Esophagus squamous epithelium (tissue), 5 donors: ENCODE measurements around the gene BOLA2B. TPM values are rescaled to one million over a fixed set of nuclear protein-coding genes. Genes with fewer than 3 reads are reported as not detected.

ENCODE experiments used
- DNase-seq: peaks from one replicate; lab custom pipeline; 2025; lab: John Stamatoyannopoulos, UW
- H3K27ac ChIP-seq, 4 donors: fragments of 200-600 bp; sonication (generic); one replicate each; pipeline ENCODE4 v1.5.1; 2016 to 2019; ENCODE audit warnings: mild to moderate bottlenecking in 1 of 4
- H3K27me3 ChIP-seq, 4 donors: fragments of 200-600 bp; sonication (generic); 1 replicate in 3 of 4; 2 replicates in 1 of 4; pipeline versions ENCODE4 v1.5.1 to v1.6.0; 2017 to 2021; ENCODE audit warnings: antibody characterized with exemption in 1 of 4
- H3K36me3 ChIP-seq, 3 donors: fragments of 200-600 bp; sonication (generic); one replicate each; pipeline ENCODE4 v1.5.1; 2016 to 2019
- H3K4me1 ChIP-seq, 3 donors: fragments of 200-600 bp; sonication (generic); one replicate each; pipeline ENCODE4 v1.5.1; 2017 to 2019
- H3K4me3 ChIP-seq, 4 donors: fragments of 200-600 bp; sonication (generic); 1 replicate in 3 of 4; 2 replicates in 1 of 4; pipeline ENCODE4 v1.5.1; 2016 to 2019; ENCODE audit warnings: mild to moderate bottlenecking in 2 of 4, moderate library complexity in 1 of 4
- H3K9me3 ChIP-seq, 3 donors: fragments of 200-600 bp; sonication (generic); one replicate each; pipeline ENCODE4 v1.5.1; 2016 to 2019
- CTCF ChIP-seq, 6 experiments: fragments of 450-650 bp in 4 of 6; fragments of 200-600 bp in 2 of 6; sonication (generic) in 2 of 6; IDR thresholded peaks; one replicate each; pipeline ENCODE4 v1.5.1; 2016 to 2019; ENCODE audit warnings: antibody characterized with exemption in 6 of 6, mild to moderate bottlenecking in 4 of 6, moderate library complexity in 4 of 6
- POLR2A ChIP-seq, 4 donors: fragments of 450-650 bp; IDR thresholded peaks; one replicate each; pipeline ENCODE4 v1.6.1; 2017; ENCODE audit warnings: antibody characterized with exemption in 4 of 4, mild to moderate bottlenecking in 4 of 4, moderate library complexity in 3 of 4
- WGBS, 2 donors: methylation state at CpG; one replicate each; pipeline ENCODE4 v1.1.5; 2018; 5-methylcytosine and 5-hydroxymethylcytosine counted together
- intact Hi-C: fragments of 100-400 bp; cut with DNase I; formaldehyde crosslinking; loops from one replicate; pipeline ENCODE4 v1.15.0; 2022
- total RNA-seq, 4 donors: library from RNA; depleted of rRNA; stranded (reverse); fragments of >200 nt; gene quantifications; one replicate each; pipeline ENCODE4 v1.1.0, GENCODE V29; 2016
- donor health status: DM: yes; HTN: yes; CAD: no.

Gene BOLA2B
- total RNA-seq, 4 donors from 2014 or later = 190 to 623 (median 313) TPM

GRCh38 chr16:30166202-30166902, 27.1 kb downstream of the BOLA2B start:
- no peak overlapping the region for H3K4me3 ChIP-seq
- TF ChIP-seq CTCF (IDR thresholded peaks at IDR 0.05) (no peak), POLR2A (IDR thresholded peaks at IDR 0.05) (no peak)
- H3K27ac ChIP-seq = no peak overlapping the region
- no peaks in the 10 kb centered on the region for H3K36me3 ChIP-seq
- no peaks in the 10 kb centered on the region for H3K27me3 ChIP-seq
- intact Hi-C loops = no loop called here
- H3K9me3 ChIP-seq = no peaks in the 10 kb centered on the region
- no peak for DNase-seq
- no peaks in the 10 kb centered on the region for H3K4me1 ChIP-seq
- 80 to 85% methylated on average over 9 to 10 of the region's 11 CpGs for WGBS, 2 donors

- H3K4me1 ChIP-seq = peaks cover 0 to 5% (median 0%) of the 10 kb centered on the region in 3 donors
- no peaks in the 10 kb centered on the region for H3K27me3 ChIP-seq
- DNase-seq = no peak
- no peaks in the 10 kb centered on the region for H3K9me3 ChIP-seq
- TF ChIP-seq POLR2A (IDR thresholded peaks at IDR 0.05) (no peak), CTCF (IDR thresholded peaks at IDR 0.05) (no peak)
- no peaks in the 10 kb centered on the region for H3K36me3 ChIP-seq
- intact Hi-C loops = no loop called here
- WGBS, 2 donors = 57 to 79% methylated on average over 3 of the region's 3 CpGs
- no peak overlapping the region for H3K4me3 ChIP-seq
- H3K27ac ChIP-seq = no peak overlapping the region
Observed at GRCh38 chr16:30163538-30163937, 29.9 kb downstream of the BOLA2B start.

DNA sequence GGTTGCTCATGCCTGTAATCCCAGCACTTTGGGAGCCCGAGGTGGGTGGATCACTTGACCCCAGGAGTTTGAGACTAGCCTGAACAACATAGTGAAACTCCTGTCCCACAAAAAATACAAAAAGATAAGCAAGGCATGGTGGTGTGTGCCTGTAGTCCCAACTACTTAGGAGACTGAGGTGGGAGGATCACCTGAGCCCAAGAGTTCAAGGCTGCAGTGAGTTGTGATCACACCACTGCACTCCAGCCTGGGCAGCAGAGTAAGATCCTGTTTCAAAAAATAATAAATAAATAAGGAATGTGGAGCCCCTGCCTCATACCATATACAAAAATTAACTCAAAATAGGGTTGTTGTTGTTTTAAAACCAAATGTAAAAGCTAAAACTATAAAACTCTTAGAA, 36.3 kb downstream of the BOLA2B start:
- 53 to 55% methylated on average over 1 of the region's 1 CpG for WGBS, 2 donors
- no peak for DNase-seq
- Histone ChIP-seq H3K27ac (no peak overlapping the region), H3K27me3 (no peaks in the 10 kb centered on the region), H3K36me3 (no peaks in the 10 kb centered on the region), H3K9me3 (no peaks in the 10 kb centered on the region), H3K4me1 (peaks cover 0 to 5% (median 0%) of the 10 kb centered on the region in 3 donors), H3K4me3 (no peak overlapping the region)
- no peak for TF ChIP-seq CTCF (IDR thresholded peaks at IDR 0.05)
- no peak for TF ChIP-seq POLR2A (IDR thresholded peaks at IDR 0.05)
- intact Hi-C loops = no loop called here

DNA sequence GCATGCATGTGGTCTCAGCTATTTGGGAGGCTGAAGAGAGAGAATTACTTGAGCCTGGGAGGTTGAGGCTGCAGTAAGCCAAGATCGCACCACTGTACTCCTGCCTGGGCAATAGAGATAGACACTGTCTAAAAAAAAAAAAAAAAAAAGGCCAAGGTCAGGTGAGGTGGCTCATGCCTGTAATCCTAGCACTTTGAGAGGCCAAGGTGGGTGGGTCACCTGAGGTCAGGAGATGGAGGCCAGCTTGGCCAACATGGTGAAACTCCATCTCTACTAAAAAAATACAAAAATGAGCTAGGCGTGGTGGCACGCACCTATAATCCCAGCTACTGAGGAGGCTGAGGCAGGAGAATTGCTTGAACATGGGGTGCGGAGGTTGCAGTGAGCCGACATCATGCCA, 38.3 kb downstream of the BOLA2B start:
- DNase-seq = no peak
- intact Hi-C loops = no loop called here
- H3K27ac ChIP-seq = no peak overlapping the region
- H3K36me3 ChIP-seq = no peaks in the 10 kb centered on the region
- H3K4me3 ChIP-seq = no peak overlapping the region
- peaks cover 0 to 5% (median 0%) of the 10 kb centered on the region in 3 donors for H3K4me1 ChIP-seq
- WGBS, 2 donors = 92 to 99% methylated on average over 5 of the region's 5 CpGs
- TF ChIP-seq CTCF (IDR thresholded peaks at IDR 0.05) (no peak), POLR2A (IDR thresholded peaks at IDR 0.05) (no peak)
- no peaks in the 10 kb centered on the region for H3K9me3 ChIP-seq
- no peaks in the 10 kb centered on the region for H3K27me3 ChIP-seq

GRCh38 chr16:30152517-30152916, 40.9 kb downstream of the BOLA2B start:
- intact Hi-C loops = no loop called here
- no peaks in the 10 kb centered on the region for H3K27me3 ChIP-seq

More at GRCh38 chr16:30152517-30152916, 40.9 kb downstream of the BOLA2B start:
- Histone ChIP-seq H3K36me3 (no peaks in the 10 kb centered on the region), H3K4me3 (no peak overlapping the region), H3K4me1 (no peaks in the 10 kb centered on the region), H3K27ac (no peak overlapping the region), H3K9me3 (peaks cover 0 to 15% (median 3%) of the 10 kb centered on the region in 3 donors)
- WGBS, 2 donors = 93 to 94% methylated on average over 9 of the region's 9 CpGs
- no peak for DNase-seq
- TF ChIP-seq CTCF (IDR thresholded peaks at IDR 0.05) = no peak
- TF ChIP-seq POLR2A (IDR thresholded peaks at IDR 0.05) = no peak
